Gastroesophageal sphincter (tissue), 4 donors: ENCODE data around the gene ANAPC16. TPM values are rescaled to one million over a fixed set of nuclear protein-coding genes. Genes with fewer than 3 reads are reported as not detected.

Experiments used
- ATAC-seq: fragments of 150-250 bp; one replicate; pipeline ENCODE4 v1.9.1; 2016; ENCODE audit warnings: mild to moderate bottlenecking, moderate library complexity
- H3K27ac ChIP-seq, 4 donors: fragments of 200-600 bp; sonication (generic) in 3 of 4; 1 replicate in 3 of 4; 2 replicates in 1 of 4; pipeline ENCODE4 v1.5.1; 2016 to 2019
- H3K27me3 ChIP-seq: fragments of 200-600 bp; sonication (generic); one replicate; pipeline ENCODE4 v1.5.1; 2019
- H3K36me3 ChIP-seq, 2 donors: fragments of 200-600 bp; sonication (generic); one replicate each; pipeline ENCODE4 v1.5.1; 2019; ENCODE audit warnings: control low read depth in 1 of 2
- H3K4me1 ChIP-seq, 3 donors: fragments of 200-600 bp; sonication (generic); 1 replicate in 2 of 3; 2 replicates in 1 of 3; pipeline ENCODE4 v1.5.1; 2016 to 2019; ENCODE audit warnings: control low read depth in 2 of 3
- H3K4me3 ChIP-seq, 2 donors: fragments of 200-600 bp; sonication (generic); one replicate each; pipeline ENCODE4 v1.5.1; 2019; ENCODE audit warnings: mild to moderate bottlenecking in 1 of 2, moderate library complexity in 1 of 2
- H3K9me3 ChIP-seq, 3 donors: fragments of 200-600 bp; sonication (generic); one replicate each; pipeline ENCODE4 v1.5.1; 2017 to 2019; ENCODE audit warnings: control low read depth in 2 of 3
- CTCF ChIP-seq, 4 experiments: fragments of 200-600 bp in 2 of 4; fragments of 450-650 bp in 2 of 4; sonication (generic) in 1 of 4; IDR thresholded peaks; one replicate each; pipeline ENCODE4 v1.5.1; 2017 to 2019; ENCODE audit warnings: antibody characterized with exemption in 4 of 4, mild to moderate bottlenecking in 2 of 4, moderate library complexity in 2 of 4
- EP300 ChIP-seq: sonication (generic); formaldehyde crosslinking; IDR thresholded peaks from one replicate; pipeline ENCODE4 v1.6.1; 2017; ENCODE audit warnings: antibody characterized with exemption, mild to moderate bottlenecking
- POLR2A ChIP-seq, 2 donors: fragments of 450-650 bp; IDR thresholded peaks; one replicate each; pipeline ENCODE4 v1.6.1; 2017; ENCODE audit warnings: antibody characterized with exemption in 2 of 2, mild to moderate bottlenecking in 2 of 2, moderate library complexity in 1 of 2
- POLR2AphosphoS5 ChIP-seq: sonication (generic); formaldehyde crosslinking; IDR thresholded peaks from one replicate; pipeline ENCODE4 v1.6.1; 2017; ENCODE audit warnings: antibody characterized with exemption
- WGBS, 2 donors: methylation state at CpG; one replicate each; pipeline ENCODE4 v1.1.5; 2018; ENCODE audit warnings: low coverage in 1 of 2; 5-methylcytosine and 5-hydroxymethylcytosine counted together
- total RNA-seq, 4 donors: library from RNA; depleted of rRNA; stranded (reverse); fragments of >200 nt; gene quantifications; one replicate each; pipeline ENCODE4 v1.1.0, GENCODE V29; 2016

The ANAPC16 gene
- total RNA-seq, 4 donors from 2014 or later: 133 to 196 (median 156) TPM

- peaks cover 11 to 39% (median 12%) of the 10 kb centered on the region in 3 donors for H3K4me1 ChIP-seq
- WGBS, 2 donors: 100% methylated on average over 1 of the region's 1 CpG
- no peaks in the 10 kb centered on the region for H3K9me3 ChIP-seq
- ATAC-seq: no peak
- no peak for TF ChIP-seq CTCF (IDR thresholded peaks at IDR 0.05)
- TF ChIP-seq POLR2A (IDR thresholded peaks at IDR 0.05): no peak
- TF ChIP-seq EP300: no peak
- TF ChIP-seq POLR2AphosphoS5: no peak
- no peaks in the 10 kb centered on the region for H3K36me3 ChIP-seq
- no peaks in the 10 kb centered on the region for H3K27me3 ChIP-seq
- no peak overlapping the region for H3K4me3 ChIP-seq
- H3K27ac ChIP-seq: no peak overlapping the region
Measured at GRCh38 chr10:72264536-72264935, 48.7 kb downstream of the ANAPC16 start.

GRCh38 chr10:72265508-72265907 lies 49.7 kb downstream of the ANAPC16 start:
- ATAC-seq: no peak
- Histone ChIP-seq H3K36me3 (no peaks in the 10 kb centered on the region), H3K27ac (no peak overlapping the region)

GRCh38 chr10:72265990-72266865 lies 50.4 kb downstream of the ANAPC16 start:
- Histone ChIP-seq H3K4me3 (no peak overlapping the region), H3K27me3 (no peaks in the 10 kb centered on the region), H3K27ac (no peak overlapping the region), H3K4me1 (peaks cover 0 to 22% (median 3%) of the 10 kb centered on the region in 3 donors), H3K9me3 (no peaks in the 10 kb centered on the region), H3K36me3 (no peaks in the 10 kb centered on the region)
- TF ChIP-seq EP300 (no peak), POLR2A (IDR thresholded peaks at IDR 0.05) (no peak), POLR2AphosphoS5 (no peak), CTCF (IDR thresholded peaks at IDR 0.05) (no peak)
- no peak for ATAC-seq
- 86 to 92% methylated on average over 4 to 8 of the region's 11 CpGs for WGBS, 2 donors

More at GRCh38 chr10:72265508-72265907, 49.7 kb downstream of the ANAPC16 start:
- no peak for TF ChIP-seq EP300
- TF ChIP-seq POLR2A (IDR thresholded peaks at IDR 0.05): no peak
- TF ChIP-seq POLR2AphosphoS5: no peak
- no peak for TF ChIP-seq CTCF (IDR thresholded peaks at IDR 0.05)
- Histone ChIP-seq H3K27me3 (no peaks in the 10 kb centered on the region), H3K9me3 (no peaks in the 10 kb centered on the region), H3K4me3 (no peak overlapping the region), H3K4me1 (peaks cover 2 to 30% (median 3%) of the 10 kb centered on the region in 3 donors)
- 100% methylated on average over 1 of the region's 6 CpGs for WGBS, 2 donors

GRCh38 chr10:72267381-72267780 lies 51.6 kb downstream of the ANAPC16 start:
- TF ChIP-seq POLR2AphosphoS5 (no peak), CTCF (IDR thresholded peaks at IDR 0.05) (no peak), POLR2A (IDR thresholded peaks at IDR 0.05) (no peak)
- Histone ChIP-seq H3K36me3 (no peaks in the 10 kb centered on the region), H3K27me3 (no peaks in the 10 kb centered on the region), H3K27ac (no peak overlapping the region), H3K9me3 (no peaks in the 10 kb centered on the region), H3K4me1 (peaks cover 0 to 19% (median 6%) of the 10 kb centered on the region in 3 donors), H3K4me3 (no peak overlapping the region)
- 71 to 91% methylated on average over 4 of the region's 6 CpGs for WGBS, 2 donors
- ATAC-seq: no peak
